Peyer's patch (tissue), 4 donors: ENCODE data around the gene ICE1. TPM values are rescaled to one million over a fixed set of nuclear protein-coding genes. Genes with fewer than 3 reads are reported as not detected.

ENCODE experiments used
- DNase-seq, 3 donors: peaks; one replicate each; pipeline ENCODE4 v3.0.0-alpha.2; 2017 to 2019
- H3K27ac ChIP-seq, 4 donors: fragments of 200-600 bp; sonication (generic); one replicate each; pipeline ENCODE4 v1.5.1; 2016 to 2019
- H3K27me3 ChIP-seq, 2 donors: fragments of 200-600 bp; sonication (generic); one replicate each; pipeline ENCODE4 v1.5.1; 2019
- H3K36me3 ChIP-seq, 3 donors: fragments of 200-600 bp; sonication (generic); one replicate each; pipeline ENCODE4 v1.5.1; 2016 to 2019
- H3K4me1 ChIP-seq, 4 donors: fragments of 200-600 bp; sonication (generic); one replicate each; pipeline ENCODE4 v1.5.1; 2016 to 2019
- H3K4me3 ChIP-seq, 4 donors: fragments of 200-600 bp; sonication (generic); 1 replicate in 3 of 4; 2 replicates in 1 of 4; pipeline ENCODE4 v1.5.1; 2016 to 2019; ENCODE audit warnings: mild to moderate bottlenecking in 1 of 4
- H3K9me3 ChIP-seq, 4 donors: fragments of 200-600 bp; sonication (generic); one replicate each; pipeline ENCODE4 v1.5.1; 2016 to 2019; ENCODE audit warnings: mild to moderate bottlenecking in 1 of 4
- CTCF ChIP-seq, 6 experiments: fragments of 450-650 bp in 4 of 6; fragments of 200-600 bp in 2 of 6; sonication (generic) in 1 of 6; IDR thresholded peaks; one replicate each; pipeline ENCODE4 v1.5.1; 2017 to 2019; ENCODE audit warnings: antibody characterized with exemption in 6 of 6, mild to moderate bottlenecking in 3 of 6, moderate library complexity in 1 of 6
- POLR2A ChIP-seq, 2 donors: fragments of 450-650 bp; IDR thresholded peaks; one replicate each; pipeline ENCODE4 v1.5.1; 2017; ENCODE audit warnings: antibody characterized with exemption in 2 of 2, mild to moderate bottlenecking in 2 of 2, moderate library complexity in 2 of 2
- total RNA-seq, 4 donors: library from RNA; depleted of rRNA; stranded (reverse); fragments of >200 nt; gene quantifications; one replicate each; pipeline ENCODE4 v1.1.0, GENCODE V29; 2016

ICE1 gene
- total RNA-seq, 4 donors from 2014 or later: 21.8 to 55.3 (median 24.9) TPM

- no peaks in the 10 kb centered on the region for H3K27me3 ChIP-seq
- peak in 2 of 3 donors; percentile 30 to 64 for DNase-seq
- H3K36me3 ChIP-seq: no peaks in the 10 kb centered on the region
- H3K9me3 ChIP-seq: no peaks in the 10 kb centered on the region
- no peak overlapping the region for H3K27ac ChIP-seq
- peaks cover 0 to 14% (median 6%) of the 10 kb centered on the region in 4 donors for H3K4me1 ChIP-seq
- TF ChIP-seq POLR2A (IDR thresholded peaks at IDR 0.05) (no peak), CTCF (IDR thresholded peaks at IDR 0.05) (peak; percentile 26 to 64 (median 36))
- no peak overlapping the region for H3K4me3 ChIP-seq
These were observed 74.8 kb downstream of the ICE1 start for GRCh38 chr5:5497152-5497788.

GRCh38 chr5:5499442-5499841, 77.0 kb downstream of the ICE1 start:
- no peak for DNase-seq
- Histone ChIP-seq H3K9me3 (no peaks in the 10 kb centered on the region), H3K27me3 (no peaks in the 10 kb centered on the region), H3K4me3 (no peak overlapping the region), H3K36me3 (no peaks in the 10 kb centered on the region), H3K27ac (no peak overlapping the region), H3K4me1 (peaks cover 0 to 8% (median 3%) of the 10 kb centered on the region in 4 donors)
- TF ChIP-seq CTCF (IDR thresholded peaks at IDR 0.05) (no peak), POLR2A (IDR thresholded peaks at IDR 0.05) (no peak)

GRCh38 chr5:5504325-5504724, 81.8 kb downstream of the ICE1 start:
- Histone ChIP-seq H3K9me3 (no peaks in the 10 kb centered on the region), H3K27ac (no peak overlapping the region), H3K27me3 (no peaks in the 10 kb centered on the region), H3K4me3 (no peak overlapping the region), H3K36me3 (no peaks in the 10 kb centered on the region), H3K4me1 (no peaks in the 10 kb centered on the region)
- no peak for DNase-seq
- TF ChIP-seq CTCF (IDR thresholded peaks at IDR 0.05) (no peak), POLR2A (IDR thresholded peaks at IDR 0.05) (no peak)

- H3K4me3 ChIP-seq: no peak overlapping the region
- no peaks in the 10 kb centered on the region for H3K36me3 ChIP-seq
- H3K27me3 ChIP-seq: no peaks in the 10 kb centered on the region
- no peaks in the 10 kb centered on the region for H3K4me1 ChIP-seq
- DNase-seq: no peak
- no peak overlapping the region for H3K27ac ChIP-seq
- no peak for TF ChIP-seq POLR2A (IDR thresholded peaks at IDR 0.05)
- no peak for TF ChIP-seq CTCF (IDR thresholded peaks at IDR 0.05)
- no peaks in the 10 kb centered on the region for H3K9me3 ChIP-seq
These were observed 83.3 kb downstream of the ICE1 start for GRCh38 chr5:5505815-5506214.

DNA sequence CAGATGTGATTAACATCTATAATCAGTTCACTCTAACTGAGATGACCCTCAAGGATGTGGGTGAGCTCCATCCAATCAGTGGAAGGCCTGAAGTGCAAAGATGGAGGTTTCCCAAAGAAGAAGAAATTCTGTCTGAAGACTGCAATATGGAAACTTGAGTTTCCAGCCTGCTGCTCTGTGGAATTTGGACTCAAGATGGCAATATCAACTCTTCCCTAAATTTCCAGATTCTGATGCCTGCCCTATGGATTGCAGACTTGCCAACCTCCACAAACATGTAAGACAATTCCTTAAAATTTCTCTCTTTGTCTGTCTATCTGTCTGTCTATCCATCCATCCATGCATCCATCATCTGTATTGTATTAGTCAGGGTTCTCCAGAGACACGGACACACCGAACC, 85.9 kb downstream of the ICE1 start:
- no peaks in the 10 kb centered on the region for H3K4me1 ChIP-seq
- no peaks in the 10 kb centered on the region for H3K9me3 ChIP-seq
- H3K27me3 ChIP-seq: no peaks in the 10 kb centered on the region
- no peak for DNase-seq
- no peak overlapping the region for H3K27ac ChIP-seq
- H3K4me3 ChIP-seq: no peak overlapping the region
- no peak for TF ChIP-seq POLR2A (IDR thresholded peaks at IDR 0.05)
- TF ChIP-seq CTCF (IDR thresholded peaks at IDR 0.05): no peak
- no peaks in the 10 kb centered on the region for H3K36me3 ChIP-seq
